Measurements from ENCODE around the gene SFXN4.

The SFXN4 gene

DNA sequence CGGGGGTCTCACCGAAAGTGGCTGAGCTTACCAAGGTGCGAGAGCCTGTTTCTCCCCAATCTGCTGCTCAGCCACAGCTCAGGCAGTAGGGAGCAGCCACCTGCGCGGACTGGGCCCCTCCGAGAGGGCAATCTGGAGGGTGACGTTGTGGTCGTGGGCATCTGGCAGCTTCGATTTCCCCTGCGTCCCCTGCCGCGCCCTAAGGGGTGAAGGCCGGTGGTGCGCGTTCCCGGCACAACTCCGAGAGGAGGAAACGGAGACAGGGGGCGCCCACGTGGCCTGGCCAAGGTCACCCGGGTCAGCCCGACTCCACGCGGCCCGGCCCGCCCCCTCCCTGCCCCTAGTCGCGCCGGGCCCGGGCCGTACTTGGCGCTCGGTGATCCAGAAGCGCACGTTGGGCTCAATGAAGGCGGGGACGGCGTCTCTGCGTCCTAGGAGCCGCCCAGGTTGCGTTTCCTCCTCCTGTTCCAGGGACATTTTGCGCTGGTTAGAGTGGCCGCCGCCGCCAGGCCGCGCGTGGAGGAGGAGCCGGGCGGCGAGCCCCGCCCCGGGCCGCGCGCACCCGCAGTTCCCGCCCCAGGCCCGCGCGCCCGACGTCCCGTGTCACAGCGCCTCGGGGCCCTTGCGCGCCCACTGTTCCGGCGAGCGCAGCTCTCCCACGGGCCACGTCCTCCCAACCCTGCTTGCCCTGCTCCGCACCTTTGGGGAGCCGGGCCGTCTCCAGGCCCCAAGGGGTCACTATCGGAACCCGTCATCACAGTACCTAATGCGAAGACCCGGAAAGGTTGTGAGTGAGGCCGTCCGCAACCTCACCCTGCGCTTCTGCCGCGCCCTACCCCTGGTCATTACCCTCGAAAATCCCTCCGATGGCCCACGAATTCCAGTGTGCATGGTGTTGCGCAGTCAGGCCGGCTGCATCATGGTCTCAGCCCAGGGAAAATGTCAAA is at the start of gene SFXN4:
TSS of gene SFXN4 (minus strand) at position 544 of the 947 bp plus-strand sequence. CDS start at position 477, 67 bp downstream.
- peak; percentile 7 to 65 for DNase-seq

DNA sequence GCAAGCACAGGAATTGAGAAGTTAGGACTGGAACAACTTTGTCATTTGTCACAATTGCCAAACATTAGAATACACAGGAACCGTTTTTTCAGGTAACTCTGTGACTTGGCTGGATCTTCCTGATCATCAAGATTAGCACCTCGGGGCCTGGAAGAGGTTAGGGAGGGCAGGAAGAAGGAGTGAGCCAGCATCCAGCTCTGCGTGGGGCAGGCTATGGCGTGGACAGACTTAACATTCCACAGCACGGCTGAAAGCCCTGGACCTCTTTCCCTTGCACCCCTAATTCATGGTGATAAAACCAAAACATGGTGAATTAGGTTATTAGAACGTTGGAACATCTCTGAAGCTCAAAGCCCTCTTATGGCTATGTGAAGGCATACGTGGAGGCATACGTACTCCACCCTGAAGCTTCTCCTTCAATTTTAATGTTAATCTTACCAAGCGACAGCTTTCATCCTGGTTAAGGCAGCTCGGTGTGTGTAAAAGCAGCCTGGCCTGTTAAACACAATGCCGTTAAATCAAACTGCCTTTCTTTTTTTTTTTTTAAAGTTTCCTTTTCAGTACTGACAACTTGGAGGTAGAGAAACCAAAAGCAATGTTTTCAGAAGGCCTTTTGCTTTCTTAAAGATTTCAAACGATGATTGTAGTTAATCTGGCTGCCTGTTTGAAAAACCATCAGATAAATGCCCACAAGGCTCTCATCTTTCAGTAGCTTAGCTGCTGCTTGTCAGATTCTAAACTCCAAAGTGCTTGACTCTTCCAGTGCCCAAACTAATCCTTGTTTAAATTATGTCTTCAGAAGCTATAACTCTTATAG is 46.3 kb upstream of the SFXN4 start:
- no peak for DNase-seq

DNA sequence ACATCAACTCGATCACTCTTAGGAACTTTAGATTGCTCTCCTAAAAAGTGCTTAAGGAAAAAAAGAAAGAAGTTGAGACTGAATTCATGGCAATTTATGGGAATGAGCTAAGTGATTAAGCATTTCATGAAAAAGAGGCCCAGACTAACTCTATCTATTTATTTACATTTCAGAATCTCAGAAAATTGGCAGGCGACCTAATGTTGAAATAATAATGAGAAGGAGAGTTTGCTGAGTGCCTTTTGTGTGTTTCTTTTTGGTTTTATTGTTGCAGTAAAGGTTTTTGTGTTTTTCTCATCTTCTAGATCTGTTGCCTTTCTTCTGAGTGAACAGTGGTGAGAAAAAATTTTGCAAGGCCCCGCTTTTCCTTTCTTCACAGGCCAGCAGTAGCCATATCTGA is 45.7 kb upstream of the SFXN4 start:
- no peak for DNase-seq

GRCh38 chr10:119210633-119211032 is 45.1 kb upstream of the SFXN4 start:
- DNase-seq, result no peak

- DNase-seq, result no peak
These were observed 44.3 kb upstream of the SFXN4 start for GRCh38 chr10:119209736-119210355.

DNA sequence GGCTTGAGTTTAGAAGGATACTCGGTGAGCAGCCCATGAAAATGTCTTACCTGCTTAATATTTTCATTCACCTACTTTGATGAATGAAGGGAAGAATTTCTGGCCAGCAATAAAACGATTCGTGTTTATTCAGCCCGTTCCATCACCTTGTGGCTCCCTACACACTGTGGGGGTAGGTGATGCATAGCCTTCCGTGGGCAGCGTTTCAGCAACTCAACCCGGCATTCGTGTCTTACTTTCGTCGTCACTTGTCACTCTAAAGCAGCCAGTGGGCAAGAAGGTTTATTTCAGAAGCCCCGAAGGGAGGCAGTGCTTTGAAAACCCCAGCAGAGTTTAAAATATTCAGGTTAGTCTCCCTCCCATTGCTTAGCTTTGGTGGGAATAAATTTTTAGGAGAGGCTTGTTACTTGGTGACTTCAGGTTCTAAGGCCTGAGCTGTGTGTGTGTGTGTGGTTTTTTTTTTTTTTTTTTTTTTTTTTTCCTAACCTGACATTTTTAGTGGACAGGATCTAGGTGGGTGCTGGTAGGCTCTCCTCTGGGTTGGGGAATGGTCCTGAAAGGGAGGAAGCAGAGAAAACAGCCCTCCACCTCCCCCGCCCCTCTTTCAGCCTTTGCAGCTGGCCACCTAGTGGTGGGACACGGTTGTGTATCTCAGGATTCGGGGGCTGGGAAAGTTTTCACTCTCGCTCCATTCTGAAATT is 43.7 kb upstream of the SFXN4 start:
- peak in 1 of 2 experiments; percentile 45 for DNase-seq

GRCh38 chr10:119208553-119208940 is 43.0 kb upstream of the SFXN4 start:
- DNase-seq, result no peak

DNA sequence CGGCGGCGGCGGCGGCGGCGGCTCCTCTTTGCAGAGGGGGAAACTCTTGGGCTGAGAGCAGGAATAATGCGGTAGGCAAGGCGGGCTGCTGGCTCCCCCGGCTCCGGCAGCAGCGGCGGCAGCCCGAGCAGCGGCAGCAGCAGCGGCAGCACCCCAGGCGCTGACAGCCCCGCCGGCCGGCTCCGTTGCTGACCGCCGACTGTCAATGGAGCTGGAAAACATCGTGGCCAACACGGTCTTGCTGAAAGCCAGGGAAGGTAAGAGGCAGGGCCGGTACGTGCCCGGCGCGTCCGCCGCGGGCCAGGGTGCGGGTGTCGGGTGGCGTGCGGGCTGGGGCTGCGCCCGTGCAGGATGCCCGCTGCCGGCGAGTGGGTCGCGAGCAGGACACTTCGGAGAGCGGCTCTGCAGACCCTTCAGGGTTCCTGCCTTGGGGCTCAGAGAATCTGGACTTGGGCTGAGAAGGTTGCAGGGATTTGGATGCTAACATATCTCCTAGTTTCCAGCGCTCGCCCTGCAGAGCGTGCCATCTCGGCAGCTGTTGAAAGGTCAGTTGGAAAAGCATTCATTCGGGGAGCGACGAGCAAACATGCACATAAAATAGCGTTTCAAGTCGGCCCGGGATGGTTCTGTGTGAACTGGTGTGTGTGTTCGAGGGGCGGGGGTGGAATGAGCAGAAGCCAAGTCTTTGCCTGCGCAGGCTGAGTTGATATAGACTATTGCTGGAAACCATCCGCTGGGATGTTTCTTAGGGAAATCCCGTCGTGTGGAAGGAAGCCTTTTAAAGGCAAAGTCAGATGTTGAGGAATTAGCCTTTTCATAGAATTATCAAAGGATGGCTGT is 42.4 kb upstream of the SFXN4 start:
- DNase-seq, result peak in 1 of 2 experiments; percentile 44

GRCh38 chr10:119207366-119207666 is 41.8 kb upstream of the SFXN4 start, which contains the start of gene GRK5:
Gene GRK5 (plus strand): TSS chr10:119207571. CDS start chr10:119207918, 347 bp downstream.
- DNase-seq, result peak; percentile 71 to 86

DNA sequence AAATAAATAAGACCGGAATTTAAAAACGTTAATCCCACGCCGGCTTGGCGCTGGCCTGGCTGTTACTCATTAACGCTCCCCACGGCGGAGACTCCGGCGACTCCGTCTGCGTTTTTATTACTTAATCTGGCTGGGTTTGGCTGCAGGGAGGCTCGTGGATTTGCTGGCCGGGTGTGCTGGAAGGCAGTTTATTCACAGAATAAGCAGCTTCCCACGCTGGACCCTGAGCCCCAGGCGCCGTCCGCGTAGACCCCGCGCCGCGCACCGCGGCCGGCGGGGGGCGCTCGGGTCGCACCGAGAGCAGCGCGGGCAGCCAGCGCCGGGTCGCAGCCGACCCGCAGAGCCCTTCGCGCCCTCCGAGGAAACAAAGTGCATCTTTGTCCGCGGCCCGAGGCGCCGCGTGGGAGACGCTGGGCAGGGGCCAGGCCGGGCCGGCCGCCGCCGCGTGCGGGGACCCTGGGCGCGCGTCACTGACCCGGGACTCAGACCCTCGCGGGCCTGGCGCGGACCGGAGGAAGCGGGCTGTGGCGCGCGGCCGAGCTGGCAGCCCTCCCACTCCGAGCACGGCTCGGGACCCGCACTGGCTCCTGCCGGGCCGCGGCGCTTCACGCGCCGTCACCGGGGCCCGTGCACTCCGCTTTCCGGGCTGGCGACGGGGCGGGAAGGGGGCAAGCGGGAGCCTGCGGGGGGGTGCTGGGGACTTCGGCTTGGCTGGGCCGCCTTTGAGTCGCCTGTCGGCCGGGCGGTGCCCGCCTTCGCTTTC is 41.3 kb upstream of the SFXN4 start:
- DNase-seq, result peak in 1 of 2 experiments; percentile 32

- DNase-seq, result peak; percentile 15 to 43
These were observed 40.5 kb upstream of the SFXN4 start for GRCh38 chr10:119205894-119206602.

DNA sequence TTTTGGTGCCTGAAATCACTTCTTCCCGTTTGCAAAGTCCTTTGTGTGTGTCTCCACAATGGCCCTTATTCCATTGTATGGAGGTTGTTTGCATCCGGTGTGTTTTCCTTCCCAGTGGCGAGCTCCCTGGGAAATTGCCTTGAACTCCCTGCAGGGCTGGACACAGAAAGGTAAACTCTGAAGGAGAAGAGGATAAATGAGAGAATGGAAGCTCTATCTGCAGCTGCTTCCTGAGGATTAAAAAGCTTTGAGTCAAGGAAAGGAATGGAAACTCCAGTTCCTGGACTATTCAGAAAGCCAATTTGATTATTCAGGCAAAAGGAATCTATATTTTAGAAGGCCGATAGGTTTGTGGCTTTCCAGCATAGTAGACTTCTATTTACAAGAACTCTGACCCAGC is 37.5 kb upstream of the SFXN4 start:
- no peak for DNase-seq

- DNase-seq, result no peak
These were observed 35.7 kb upstream of the SFXN4 start for GRCh38 chr10:119201233-119201632.

- peak in 1 of 2 experiments; percentile 60 for DNase-seq
These were observed 33.9 kb upstream of the SFXN4 start for GRCh38 chr10:119199231-119199992.

DNA sequence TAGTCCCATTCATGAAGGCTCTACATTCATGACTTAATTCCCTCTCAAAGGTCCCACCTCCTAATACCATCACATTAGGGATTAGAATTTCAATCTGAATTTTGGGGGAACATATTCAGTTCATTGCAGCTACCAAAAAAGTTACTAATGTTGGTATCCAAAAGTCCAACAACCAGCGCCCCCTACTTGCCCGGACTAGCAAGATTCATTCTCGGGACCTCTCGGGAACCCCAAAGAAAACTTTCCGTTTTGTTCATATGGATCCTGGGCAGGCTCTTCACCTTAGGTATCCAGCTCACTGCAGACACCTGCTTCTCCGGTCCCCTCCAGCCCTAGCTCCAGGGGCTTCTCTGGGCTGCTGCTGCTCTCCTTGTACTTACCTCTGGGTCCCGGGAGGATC is 32.9 kb upstream of the SFXN4 start:
- no peak for DNase-seq

DNA sequence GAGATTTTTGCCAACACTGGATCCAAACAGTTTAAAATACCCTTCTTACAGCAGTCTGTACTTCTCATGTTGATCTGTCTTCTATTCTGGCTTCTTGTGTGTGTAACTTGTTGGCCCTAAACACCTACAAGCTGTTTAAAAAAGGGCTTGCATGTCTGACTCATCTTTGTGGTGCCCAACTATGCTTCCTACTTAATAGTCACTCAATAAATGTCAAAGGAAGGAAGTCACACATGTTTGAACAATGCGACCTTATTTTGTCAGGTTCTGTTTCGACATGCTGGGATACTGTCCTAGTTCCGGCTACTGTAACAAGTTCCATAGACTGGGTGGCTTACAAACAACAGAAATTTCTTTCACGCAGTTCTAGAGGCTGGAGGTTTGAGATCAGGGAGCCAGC is 32.4 kb upstream of the SFXN4 start:
- DNase-seq, result no peak

DNA sequence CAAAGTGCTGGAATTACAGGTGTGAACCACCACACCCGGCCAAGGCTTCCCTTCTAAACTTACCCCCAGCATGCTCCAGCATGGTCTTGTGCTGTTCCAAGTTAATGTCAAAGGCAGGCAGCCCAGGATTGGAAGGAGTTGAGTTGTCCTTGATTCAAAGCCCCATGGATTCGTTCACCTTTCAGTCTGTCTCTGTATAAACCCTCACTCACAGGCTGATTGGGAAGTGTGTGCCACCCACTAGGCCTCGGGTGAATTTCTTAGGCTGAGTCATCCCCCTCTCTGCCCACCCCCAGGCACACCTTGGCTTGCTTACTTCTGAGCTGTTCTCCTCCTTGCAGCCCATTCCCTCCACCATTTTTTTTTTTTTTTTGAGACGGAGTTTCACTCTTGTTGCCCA is 26.4 kb upstream of the SFXN4 start:
- DNase-seq, result no peak

- no peak for DNase-seq
These were observed 25.7 kb upstream of the SFXN4 start for GRCh38 chr10:119190954-119191785.

All from SW 1271 (cell line).